HepG2 (cell line): Measurements from ENCODE around the gene MAN1A1. TPM values are rescaled to one million over a fixed set of nuclear protein-coding genes. Genes with fewer than 3 reads are reported as not detected.

Source experiments
- ARID2 ChIP-seq: sonication (generic); formaldehyde crosslinking; IDR thresholded peaks from 2 replicates; pipeline ENCODE4 v1.8.1; 2022; ENCODE audit warnings: mild to moderate bottlenecking, missing genetic modification reagents, borderline replicate concordance
- ATF2 ChIP-seq: sonication (generic); formaldehyde crosslinking; IDR thresholded peaks from 2 replicates; pipeline ENCODE4 v1.4.0; 2020; ENCODE audit warnings: missing genetic modification reagents
- ETV6 ChIP-seq: sonication (generic); formaldehyde crosslinking; conservative IDR thresholded peaks from 2 replicates; pipeline ENCODE4 v1.4.0; 2020; ENCODE audit warnings: missing genetic modification reagents
- HNF1B ChIP-seq: sonication (generic); formaldehyde crosslinking; IDR thresholded peaks from 2 replicates; pipeline ENCODE4 v1.5.1; 2020; ENCODE audit warnings: mild to moderate bottlenecking, moderate library complexity, missing genetic modification reagents
- LCORL ChIP-seq, 2 experiments: fragments of 450-650 bp in 1 of 2; sonication (generic) in 1 of 2; formaldehyde crosslinking in 1 of 2; IDR thresholded peaks; 2 replicates each; pipeline versions ENCODE4 v1.5.0 to v1.6.1; 2017 to 2020; ENCODE audit warnings: antibody characterized with exemption in 1 of 2, missing genetic modification reagents in 1 of 2
- MXD4 ChIP-seq: IDR thresholded peaks from 2 replicates; pipeline ENCODE4 v1.6.1; 2016; ENCODE audit warnings: mild to moderate bottlenecking, missing biosample characterization, missing genetic modification reagents
- RXRB ChIP-seq: IDR thresholded peaks from 2 replicates; pipeline ENCODE4 v1.6.1; 2016; ENCODE audit warnings: borderline replicate concordance, missing genetic modification reagents, missing compliant biosample characterization
- SALL2 ChIP-seq: sonication (generic); formaldehyde crosslinking; IDR thresholded peaks from 2 replicates; pipeline ENCODE4 v1.8.1; 2023; ENCODE audit warnings: mild to moderate bottlenecking, missing genetic modification reagents, inconsistent platforms
- TEAD3 ChIP-seq: optimal IDR thresholded peaks from 2 replicates; pipeline ENCODE3; 2016; ENCODE audit warnings: borderline replicate concordance
- ZHX1 ChIP-seq: sonication (generic); formaldehyde crosslinking; IDR thresholded peaks from 2 replicates; pipeline ENCODE4 v1.8.1; 2022; ENCODE audit warnings: low read depth, mild to moderate bottlenecking, missing genetic modification reagents
- ZIK1 ChIP-seq: sonication (generic); formaldehyde crosslinking; IDR thresholded peaks from 2 replicates; pipeline ENCODE4 v1.5.0; 2020; ENCODE audit warnings: mild to moderate bottlenecking, low read depth, missing genetic modification reagents, borderline replicate concordance
- ZNF280B ChIP-seq: sonication (generic); formaldehyde crosslinking; IDR thresholded peaks from 2 replicates; pipeline ENCODE4 v1.5.0; 2020; ENCODE audit warnings: missing genetic modification reagents, mild to moderate bottlenecking, borderline replicate concordance
- ZNF441 ChIP-seq: sonication (generic); formaldehyde crosslinking; IDR thresholded peaks from 2 replicates; pipeline ENCODE4 v1.7.0; 2021; ENCODE audit warnings: missing genetic modification reagents, borderline replicate concordance
- ZNF552 ChIP-seq: sonication (generic); formaldehyde crosslinking; IDR thresholded peaks from 2 replicates; pipeline ENCODE4 v1.9.0; 2022; ENCODE audit warnings: missing genetic modification reagents, mild to moderate bottlenecking, borderline replicate concordance
- ZNF780A ChIP-seq: sonication (generic); formaldehyde crosslinking; IDR thresholded peaks from 2 replicates; pipeline ENCODE4 v1.8.0; 2022; ENCODE audit warnings: mild to moderate bottlenecking, missing genetic modification reagents, moderate library complexity
- polyA plus RNA-seq, 8 experiments: library from polyadenylated mRNA; depleted of rRNA in 3 of 8; stranded (reverse) in 7 of 8; unstranded in 1 of 8; fragments of >200 nt; fragmentation: Illumina TruSeq in 4 of 8; extraction: Trizol in 4 of 8; gene quantifications; 2 replicates each; pipeline versions ENCODE4 v1.2.1 to v1.2.3, GENCODE V29; 2011 to 2016; ENCODE audit warnings: low read depth in 4 of 8, missing spikeins in 1 of 8, mixed read lengths in 1 of 8; ENCODE audit not compliant: insufficient read depth in 1 of 8
- total RNA-seq, 5 experiments: library from RNA; depleted of rRNA; stranded (reverse); fragments of >200 nt; fragmentation: Illumina TruSeq; extraction: Trizol; gene quantifications; 2 replicates each; pipeline ENCODE4 v1.2.3, GENCODE V29; 2016; ENCODE audit warnings: low read depth in 1 of 5
- TF ChIP-seq, protein P1 (sequence below): sonication (generic); formaldehyde crosslinking; IDR thresholded peaks from 2 replicates; pipeline ENCODE4 v1.5.1; 2020; ENCODE audit warnings: missing genetic modification reagents, mild to moderate bottlenecking, borderline replicate concordance
- TF ChIP-seq, protein P2 (sequence below): sonication (generic); formaldehyde crosslinking; IDR thresholded peaks from 2 replicates; pipeline ENCODE4 v1.4.0; 2020; ENCODE audit warnings: missing genetic modification reagents

Gene MAN1A1
- total and polyA plus RNA-seq, 2 of the 13 experiments (the other 11 are each of a cell fraction or from before 2014, with no cell fraction given) = 156 to 236 TPM

GRCh38 chr6:119308048-119308570 is 41.5 kb downstream of the MAN1A1 start (continued):
- TF ChIP-seq RXRB (peak; percentile 21; the same call in 1 of the 2 replicates), ARID2 (CRISPR knock-in tag) (no peak), ZNF441 (no peak), ZNF552 (CRISPR knock-in tag) (no peak), ZHX1 (CRISPR knock-in tag) (no peak), ZNF780A (CRISPR knock-in tag) (no peak), ETV6 (CRISPR knock-in tag) (no peak), MXD4 (CRISPR knock-in tag) (peak; percentile 71; the same call in 1 of the 2 replicates), TEAD3 (CRISPR knock-in tag) (peak; percentile 52), LCORL (IDR thresholded peaks at IDR 0.05) (no peak), LCORL (CRISPR knock-in tag; IDR thresholded peaks at IDR 0.05) (peak; percentile 42; the same call in 1 of the 2 replicates), ZNF280B (no peak), ATF2 (CRISPR knock-in tag) (peak; percentile 71), HNF1B (no peak), ZIK1 (no peak), SALL2 (CRISPR knock-in tag) (no peak)
- TF ChIP-seq, protein P1, sequence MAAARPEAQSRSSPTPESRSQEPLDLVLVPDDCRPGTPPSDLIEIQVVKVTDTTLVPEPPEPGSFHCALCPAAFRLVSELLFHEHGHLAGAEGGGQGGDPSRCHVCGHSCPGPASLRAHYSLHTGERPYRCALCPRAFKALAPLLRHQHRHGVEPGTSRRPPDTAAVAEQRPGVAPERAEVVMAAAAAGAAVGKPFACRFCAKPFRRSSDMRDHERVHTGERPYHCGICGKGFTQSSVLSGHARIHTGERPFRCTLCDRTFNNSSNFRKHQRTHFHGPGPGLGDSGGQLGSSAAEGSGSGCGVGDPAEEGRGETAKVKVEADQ (CRISPR knock-in tag) = no peak
- TF ChIP-seq, protein P2, sequence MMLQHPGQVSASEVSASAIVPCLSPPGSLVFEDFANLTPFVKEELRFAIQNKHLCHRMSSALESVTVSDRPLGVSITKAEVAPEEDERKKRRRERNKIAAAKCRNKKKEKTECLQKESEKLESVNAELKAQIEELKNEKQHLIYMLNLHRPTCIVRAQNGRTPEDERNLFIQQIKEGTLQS (CRISPR knock-in tag) = peak; percentile 96
